Left renal cortex interstitium (tissue), 4 donors: ENCODE data around the gene IL17RD. TPM values are rescaled to one million over a fixed set of nuclear protein-coding genes. Genes with fewer than 3 reads are reported as not detected.

ENCODE experiments used
- DNase-seq, 4 donors: peaks; one replicate each; pipeline ENCODE4 v3.0.0-alpha.2; 2013; ENCODE audit warnings: low read depth in 4 of 4, low spot score in 2 of 4, missing footprints in 1 of 4
- polyA plus RNA-seq, 4 donors: library from polyadenylated mRNA; unstranded; fragments of 120-200 nt; gene quantifications; one replicate each; pipeline ENCODE4 v1.2.1, GENCODE V29; 2013; ENCODE audit not compliant: insufficient read length in 4 of 4

Gene IL17RD
- polyA plus RNA-seq, 4 donors = 43.1 to 55.6 (median 51.3) TPM

GRCh38 chr3:57041674-57042073, 123.5 kb downstream of the IL17RD start:
- DNase-seq = no peak

Other genes starting within 250 kb of the IL17RD start
- under 1 TPM in 3 of 4 donors, not detected in 1; 0.06 to 0.14 (median 0.06) TPM for gene SPATA12, start 104.7 kb downstream of the IL17RD start, polyA plus RNA-seq
- gene HESX1, start 34.6 kb upstream of the IL17RD start, polyA plus RNA-seq = 1 to 10 TPM; 3.4 to 4.7 (median 4.0) TPM
- gene APPL1, start 62.4 kb upstream of the IL17RD start, polyA plus RNA-seq = 10 to 100 TPM; 45.1 to 49.7 (median 46.2) TPM
- gene ASB14, start 127.3 kb upstream of the IL17RD start, polyA plus RNA-seq = 1 to 10 TPM in 2 of 4 donors, under 1 TPM in 2; 0.48 to 1.7 (median 0.84) TPM